ENCODE measurements around the gene GIPC3. TPM values are rescaled to one million over a fixed set of nuclear protein-coding genes. Genes with fewer than 3 reads are reported as not detected.

GIPC3 gene
- total and polyA plus RNA-seq, 2 of the 8 experiments (the other 6 are each of a cell fraction or from before 2014, with no cell fraction given) = 1.0 to 1.2 TPM

DNA sequence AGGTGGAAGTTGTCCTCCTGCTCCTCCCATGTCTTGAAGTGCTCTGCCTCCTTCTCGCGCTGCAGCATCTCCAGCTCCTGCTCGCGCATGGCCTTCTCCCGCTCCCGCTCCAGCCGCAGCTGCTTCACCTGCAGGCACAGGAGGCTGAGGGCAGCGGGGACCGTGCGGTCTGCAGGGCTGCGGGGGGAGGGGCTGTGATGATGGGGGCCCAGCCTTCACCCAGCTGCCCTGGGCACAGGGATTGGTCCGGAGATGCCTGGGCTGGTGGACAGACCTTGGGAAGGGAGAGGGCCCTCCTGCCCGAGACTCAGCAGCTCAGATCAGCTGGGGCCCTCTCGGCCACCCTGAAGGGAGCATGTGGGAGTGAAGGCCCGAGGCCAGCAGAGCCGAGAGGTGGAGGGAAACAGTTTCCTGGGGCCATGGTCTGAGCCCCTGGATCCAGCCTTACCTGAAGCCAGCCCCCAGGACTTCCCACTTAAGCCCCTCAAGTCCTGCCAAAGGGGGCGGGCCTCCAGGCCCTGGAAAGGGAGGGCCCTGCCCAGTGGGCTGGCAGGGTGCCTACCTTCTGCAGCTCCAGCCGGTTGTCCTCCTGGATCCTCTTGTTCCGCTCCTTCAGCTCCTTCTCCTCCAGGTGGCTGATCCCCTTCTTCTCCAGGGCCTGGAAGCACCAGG lies 35.0 kb downstream of the GIPC3 start (continued):
- TF ChIP-seq SRF (IDR thresholded peaks at IDR 0.05; ENCODE audit: low read depth, low read length) (no peak), EGR1 (IDR thresholded peaks at IDR 0.05; ENCODE audit: borderline replicate concordance, low read depth, low read length) (no peak), RXRA (IDR thresholded peaks at IDR 0.05; ENCODE audit: insufficient read depth, low read depth, low read length) (no peak), CTBP2 (IDR thresholded peaks at IDR 0.05; ENCODE audit: borderline replicate concordance, insufficient read depth, insufficient read length, low read length) (no peak), CBX8 (IDR thresholded peaks at IDR 0.05; ENCODE audit: borderline replicate concordance, low read depth, low read length) (no peak)
